ENCODE results near the gene NMRK1.
A peak's percentile ranks its signal among the peaks of the same experiment; 100 is the strongest.

NMRK1 gene

GRCh38 chr9:75102177-75102790 lies 14.3 kb upstream of the NMRK1 start:
- no peak for DNase-seq (ENCODE audit: low read depth in 2 of 2)

DNA sequence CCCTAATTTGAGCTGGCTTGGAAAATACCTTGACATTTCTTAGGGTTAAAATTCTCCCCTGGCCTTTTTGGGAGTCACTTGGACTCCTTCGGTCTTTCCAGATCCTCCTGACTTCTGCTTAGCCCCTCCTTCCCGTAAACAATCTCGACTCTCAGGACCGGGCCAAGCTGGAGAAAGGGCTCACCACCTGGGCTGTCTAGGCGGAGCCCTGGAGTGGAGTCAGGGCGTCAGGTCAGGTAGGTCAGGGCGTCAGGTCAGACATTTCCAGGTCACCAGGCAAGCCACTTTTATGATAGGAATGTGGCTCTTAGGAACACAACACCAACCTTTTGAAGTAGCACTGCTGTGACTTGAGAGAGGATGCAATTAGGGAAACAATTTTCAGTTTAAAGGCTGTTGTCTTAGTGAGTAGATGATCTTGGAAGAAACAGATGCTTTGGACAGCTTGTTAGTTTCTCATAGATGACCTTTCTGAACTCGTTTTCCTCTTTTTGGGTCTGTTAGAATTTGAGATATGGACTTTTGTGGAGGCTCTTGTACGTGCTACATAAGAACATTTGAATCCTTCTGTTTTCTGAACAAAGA lies 13.1 kb upstream of the NMRK1 start:
- no peak for DNase-seq (ENCODE audit: low read depth in 2 of 2)

DNA sequence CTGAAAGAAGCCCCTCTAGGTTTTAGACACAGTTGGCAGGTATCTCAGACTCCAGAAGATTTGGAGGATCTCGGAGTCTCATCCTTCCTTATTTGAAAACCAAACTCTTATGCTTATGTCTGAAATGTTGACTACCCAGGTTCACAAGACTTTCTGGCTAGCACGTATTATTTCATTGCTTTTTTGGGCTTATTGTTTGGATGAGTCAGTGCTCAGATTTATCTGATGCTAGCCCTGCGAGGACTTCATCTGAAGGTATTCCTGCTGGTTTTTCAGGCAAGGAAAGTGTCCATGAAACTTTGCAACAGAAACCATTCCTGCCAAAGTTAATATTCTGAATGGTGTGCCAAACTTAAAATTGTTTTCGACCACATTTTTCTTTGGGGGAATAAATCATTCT lies 8.8 kb upstream of the NMRK1 start:
- DNase-seq (ENCODE audit: low read depth in 2 of 2) = no peak

GRCh38 chr9:75092766-75093165 lies 4.8 kb upstream of the NMRK1 start:
- DNase-seq (ENCODE audit: low read depth in 2 of 2) = no peak

DNA sequence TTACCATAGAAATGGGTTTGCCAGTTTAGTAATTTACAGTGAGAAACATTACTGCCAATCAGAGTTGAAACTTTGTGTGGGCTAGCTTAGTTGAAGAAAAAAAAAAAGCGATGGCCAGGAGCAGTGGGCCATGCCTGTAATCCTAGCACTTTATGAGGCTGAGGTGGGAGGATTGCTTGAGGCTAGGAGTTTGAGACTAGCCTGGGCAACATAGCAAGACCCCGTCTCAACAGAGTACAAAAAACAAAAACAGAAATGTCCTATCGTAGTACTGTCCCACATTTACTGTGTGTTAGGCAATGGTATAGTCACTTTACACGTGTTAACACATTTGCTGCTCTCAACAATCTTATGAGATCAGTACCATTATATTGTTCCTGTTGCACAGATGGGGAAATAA lies 2.6 kb upstream of the NMRK1 start:
- no peak for DNase-seq (ENCODE audit: low read depth in 2 of 2)

DNA sequence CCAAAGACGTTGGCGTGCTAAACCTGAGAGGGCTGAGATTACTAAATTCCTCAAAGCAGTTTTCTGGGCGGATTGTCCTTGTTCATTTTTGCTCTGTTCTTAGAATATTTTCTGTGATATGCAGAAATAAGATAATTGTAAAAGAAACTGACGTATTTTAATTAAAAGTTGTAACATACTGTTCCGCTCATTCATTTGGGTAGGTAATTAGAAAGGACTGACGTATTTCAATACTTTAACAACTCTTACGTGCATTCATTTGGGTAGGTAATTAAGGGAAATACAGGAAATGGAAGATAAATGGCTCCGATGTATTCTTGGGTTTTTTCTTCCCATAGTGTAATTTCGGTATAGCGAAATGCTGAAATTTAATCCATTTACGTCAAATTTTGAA lies 1.4 kb upstream of the NMRK1 start:
- no peak for DNase-seq (ENCODE audit: low read depth in 2 of 2)

DNA sequence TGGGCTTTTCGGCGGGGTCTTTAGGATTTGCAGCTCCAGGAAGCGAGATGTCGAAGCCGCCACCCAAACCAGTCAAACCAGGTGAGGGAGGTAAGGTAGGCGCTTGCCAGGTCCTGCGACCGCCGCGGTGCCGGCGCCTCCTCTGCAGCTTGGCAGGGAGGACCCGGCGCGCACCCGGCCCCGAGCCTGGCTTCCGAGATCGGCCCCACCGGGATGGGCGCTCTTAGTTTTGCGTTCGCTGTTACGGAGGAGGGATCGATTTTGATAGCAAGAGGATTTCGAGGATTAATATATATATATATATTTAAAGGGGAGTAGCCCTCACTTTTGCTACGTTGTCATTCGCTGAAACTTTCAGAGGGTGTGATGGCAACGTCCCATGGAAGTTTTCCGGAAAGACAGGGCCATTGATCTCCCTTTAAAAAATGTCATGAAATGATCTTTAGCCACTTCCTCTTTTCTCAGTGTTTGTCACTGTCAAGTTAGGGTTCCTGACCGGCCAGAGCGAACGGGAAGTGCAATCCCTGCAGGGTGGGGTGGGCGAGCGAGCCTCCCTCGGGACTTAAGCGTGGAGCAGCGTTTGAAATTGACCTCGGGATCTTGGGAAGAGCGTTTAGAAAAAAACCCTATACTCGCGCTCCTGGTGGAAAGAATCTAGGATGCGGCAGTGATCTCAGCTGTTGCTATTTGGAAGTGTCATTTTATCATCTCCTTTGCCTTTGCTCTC lies 854 bp upstream of the NMRK1 start:
- peak in 1 of 2 donors; percentile 35 for DNase-seq (ENCODE audit: low read depth in 2 of 2)

GRCh38 chr9:75087289-75087823 lies 599 bp downstream of the NMRK1 start:
- no peak for DNase-seq (ENCODE audit: low read depth in 2 of 2)

GRCh38 chr9:75086541-75087288 lies 1.2 kb downstream of the NMRK1 start:
- no peak for DNase-seq (ENCODE audit: low read depth in 2 of 2)

DNA sequence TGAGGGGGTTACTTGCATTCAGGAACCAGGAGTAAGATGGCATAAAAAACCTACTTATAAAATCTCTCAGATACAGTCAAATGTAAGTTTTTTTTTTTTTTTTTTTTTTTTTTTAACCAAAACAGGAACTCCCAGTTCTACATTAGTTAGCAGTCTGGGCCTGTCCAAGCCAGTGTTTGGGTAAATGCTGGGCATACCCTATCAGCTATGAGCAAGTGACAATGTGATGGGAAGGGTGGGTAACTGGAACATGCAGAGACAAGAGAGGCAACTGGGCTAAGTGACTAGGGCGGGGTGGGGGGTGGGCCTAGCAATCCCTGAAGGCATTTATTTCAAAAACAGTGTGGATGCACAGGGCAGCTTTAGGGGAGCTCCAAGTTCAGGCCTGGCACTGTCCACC lies 2.3 kb downstream of the NMRK1 start:
- no peak for DNase-seq (ENCODE audit: low read depth in 2 of 2)

- no peak for DNase-seq (ENCODE audit: low read depth in 2 of 2)
Measured at GRCh38 chr9:75084081-75084672, 3.8 kb downstream of the NMRK1 start.

DNA sequence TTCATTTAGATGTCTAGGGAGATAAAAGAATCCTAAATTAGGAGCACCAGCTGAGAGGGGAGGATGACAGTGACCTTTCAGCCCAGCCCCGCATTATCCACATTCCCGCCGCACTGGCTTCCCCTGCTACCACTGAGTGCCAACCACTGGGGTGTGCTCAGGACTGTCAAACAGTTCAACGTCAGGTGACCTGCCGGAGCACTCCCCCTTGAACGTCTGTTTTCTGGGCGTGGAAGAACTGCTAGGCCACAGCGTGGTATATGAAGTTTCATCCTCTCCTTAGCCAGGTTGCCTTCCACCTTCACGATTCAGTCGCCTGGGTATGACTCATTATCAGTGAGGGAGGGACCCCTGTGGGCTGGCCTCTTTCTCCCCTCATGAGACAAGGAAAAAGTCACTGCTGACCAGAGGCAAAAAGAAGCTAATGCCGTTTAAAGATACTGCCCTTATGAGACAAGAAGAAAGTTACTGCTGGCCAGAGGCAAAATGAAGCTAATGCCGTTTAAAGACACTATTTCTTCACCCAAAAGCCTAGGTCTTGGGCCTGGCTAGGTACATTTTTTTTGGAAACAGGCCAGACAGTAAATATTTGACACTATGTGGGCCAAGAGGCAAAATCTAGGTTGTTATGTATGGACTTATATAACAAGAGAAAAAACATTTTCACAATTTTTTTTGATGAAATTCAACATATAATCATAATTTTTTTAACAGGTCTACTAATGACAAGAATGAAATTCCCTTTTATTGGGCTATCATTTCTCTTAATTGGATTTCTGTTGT lies 4.6 kb downstream of the NMRK1 start:
- no peak for DNase-seq (ENCODE audit: low read depth in 2 of 2)

- no peak for DNase-seq (ENCODE audit: low read depth in 2 of 2)
Measured at GRCh38 chr9:75081632-75082031, 6.3 kb downstream of the NMRK1 start.

- no peak for DNase-seq (ENCODE audit: low read depth in 2 of 2)
Measured at GRCh38 chr9:75072895-75073294, 15.1 kb downstream of the NMRK1 start.

DNA sequence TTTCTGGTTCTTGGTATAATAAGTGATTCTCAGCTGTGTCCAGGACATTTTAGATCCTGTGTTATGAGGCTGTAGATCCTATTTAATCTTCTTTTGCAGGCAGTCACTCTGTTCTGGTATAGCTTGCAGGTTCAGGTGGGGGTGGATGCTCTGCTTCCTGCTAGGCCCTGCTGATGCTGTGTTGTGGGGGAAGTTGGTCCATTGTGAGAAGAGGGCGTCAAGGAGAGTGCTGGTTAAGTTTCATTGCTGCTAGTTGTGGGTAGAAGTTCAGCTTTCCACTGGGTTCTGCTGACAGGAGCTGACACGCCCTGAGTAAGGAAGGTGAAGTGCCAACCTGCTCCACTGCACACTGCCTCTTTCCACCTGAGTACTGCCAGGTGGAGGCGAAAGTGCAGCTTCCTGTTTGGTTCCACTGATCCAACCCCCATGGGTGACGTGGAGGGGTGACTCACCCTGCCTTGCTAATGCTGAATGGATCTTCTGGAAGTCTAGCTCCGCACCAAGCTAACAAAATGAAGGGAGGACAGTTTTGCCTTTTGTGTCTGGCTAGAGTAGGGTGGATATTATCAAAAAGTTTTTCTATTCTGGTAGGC lies 16.3 kb downstream of the NMRK1 start:
- no peak for DNase-seq (ENCODE audit: low read depth in 2 of 2)

GRCh38 chr9:75069171-75069570 lies 18.8 kb downstream of the NMRK1 start:
- DNase-seq (ENCODE audit: low read depth in 2 of 2) = no peak

DNA sequence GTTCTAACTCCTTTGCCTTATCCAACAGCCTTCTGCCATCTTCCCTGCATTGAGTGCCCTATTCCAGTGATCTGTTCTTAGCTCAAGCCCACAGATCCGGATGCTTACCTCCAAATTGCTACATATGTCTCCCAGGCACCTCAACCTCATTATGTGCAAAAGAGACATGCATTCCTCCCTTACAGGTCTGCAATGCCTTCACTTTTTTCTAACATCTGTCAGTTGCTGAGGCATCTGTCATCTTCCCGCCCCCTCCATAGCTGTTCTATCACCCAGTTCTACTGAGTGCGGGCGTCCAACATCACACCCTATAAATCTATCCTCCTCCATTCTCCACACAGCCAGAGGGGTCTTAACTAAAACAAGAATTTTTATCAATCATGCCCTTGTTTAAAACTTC lies 20.1 kb downstream of the NMRK1 start:
- no peak for DNase-seq (ENCODE audit: low read depth in 2 of 2)

DNA sequence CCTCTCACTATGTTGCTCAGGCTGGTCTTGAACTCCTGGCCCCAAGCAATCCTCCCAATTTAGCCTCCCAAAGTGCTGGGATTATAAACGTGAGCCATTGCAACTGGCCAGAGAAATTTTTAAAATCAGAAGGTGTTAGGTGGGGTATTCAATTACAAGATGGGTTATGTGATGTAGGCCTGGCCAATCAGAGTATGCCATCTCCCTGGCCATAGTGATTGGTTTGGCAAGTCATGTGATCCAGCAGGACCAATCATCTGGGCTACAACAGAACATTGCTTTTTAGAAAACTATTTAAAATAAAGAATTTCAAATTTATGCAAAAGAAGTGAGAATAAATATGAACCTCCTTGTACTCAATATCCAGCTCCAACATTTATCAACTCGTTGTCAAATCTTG lies 22.4 kb downstream of the NMRK1 start:
- no peak for DNase-seq (ENCODE audit: low read depth in 2 of 2)

- DNase-seq (ENCODE audit: low read depth in 2 of 2) = no peak
Measured at GRCh38 chr9:75064307-75065025, 23.5 kb downstream of the NMRK1 start.
